Activated T-cell treated with anti-CD3 and anti-CD28 coated beads, Interleukin-2, amount 50 U/mL, for 48 hours (primary cell): ENCODE results near the gene TNFAIP2.
"Not testable (repeated sequence)": the region's sequence is repeated elsewhere in the genome, so short reads cannot be mapped to it uniquely, and the experiment has no call there.

Experiments
- DNase-seq, 2 experiments: peaks; one replicate each; pipeline ENCODE4 v3.0.0-alpha.2; 2020

TNFAIP2 gene

DNA sequence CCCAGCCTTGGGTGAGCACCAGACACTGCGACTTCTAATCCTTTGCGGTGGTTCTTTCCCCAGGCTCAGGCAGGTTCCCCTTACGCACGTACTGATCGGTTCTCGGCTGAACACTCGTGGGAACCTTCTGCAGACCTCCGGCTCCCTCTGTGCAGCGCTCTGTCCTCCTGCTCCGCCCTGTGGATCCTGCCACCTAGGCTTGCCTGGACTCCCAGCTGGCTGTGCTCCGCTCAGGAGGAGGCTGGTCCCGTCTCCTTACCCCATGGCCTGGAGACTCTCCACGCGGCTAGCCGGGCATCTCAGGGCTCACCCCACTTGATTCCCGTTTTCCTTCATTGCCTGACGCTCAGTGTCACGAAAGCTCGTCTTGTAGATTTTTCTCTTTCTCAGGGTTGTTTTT lies 34.7 kb downstream of the TNFAIP2 start:
- DNase-seq: no peak

DNA sequence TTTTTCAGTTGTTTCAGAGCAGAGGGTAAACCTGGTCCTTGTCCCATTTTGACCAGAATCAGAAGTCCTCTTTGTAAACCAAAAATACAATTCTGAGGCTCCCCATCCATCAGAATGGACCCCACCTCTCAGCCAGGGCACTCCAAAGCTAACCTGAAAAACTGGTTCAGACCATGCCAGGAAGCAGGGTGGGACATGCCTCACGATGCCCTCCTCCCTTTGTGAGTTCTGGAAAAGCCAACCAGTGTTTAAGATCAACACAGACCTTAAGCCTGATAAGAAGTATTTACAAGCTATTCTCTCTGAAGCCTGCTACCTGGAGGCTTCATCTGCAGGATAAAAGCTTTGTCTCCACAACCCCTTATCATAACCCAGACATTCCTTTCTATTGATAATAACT lies 35.4 kb downstream of the TNFAIP2 start:
- no peak for DNase-seq

DNA sequence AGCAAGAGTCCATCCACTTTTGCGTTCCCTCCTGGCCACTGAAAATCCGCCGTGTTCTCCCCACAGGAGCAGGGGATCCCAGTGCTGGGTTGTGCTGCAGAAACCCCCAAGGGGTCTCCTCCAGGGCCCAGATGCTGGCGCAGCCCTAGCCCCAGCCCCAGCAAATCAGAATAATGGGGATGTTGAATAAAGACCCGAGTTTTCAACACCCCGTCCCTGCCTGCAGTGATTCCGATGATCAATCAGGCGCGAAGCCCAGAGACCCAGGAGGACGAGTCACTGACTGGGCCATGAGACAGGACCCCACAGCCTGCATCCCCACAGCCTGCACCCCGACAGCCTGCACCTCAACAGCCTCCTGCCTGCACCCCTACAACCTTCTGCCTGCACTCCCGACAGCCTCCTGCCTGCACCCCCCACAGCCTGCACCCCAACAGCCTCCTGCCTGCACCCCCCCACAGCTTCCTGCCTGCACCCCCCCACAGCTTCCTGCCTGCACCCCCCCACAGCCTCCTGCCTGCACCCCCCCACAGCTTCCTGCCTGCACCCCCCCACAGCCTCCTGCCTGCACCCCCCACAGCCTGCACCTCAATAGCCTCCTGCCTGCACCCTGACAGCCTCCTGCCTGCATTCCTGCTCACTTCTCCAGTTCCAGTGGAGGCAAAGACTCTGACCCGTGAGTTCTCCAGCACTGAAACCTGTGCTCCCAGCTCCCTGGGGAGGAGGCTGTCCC lies 37.2 kb downstream of the TNFAIP2 start:
- DNase-seq: no peak

DNA sequence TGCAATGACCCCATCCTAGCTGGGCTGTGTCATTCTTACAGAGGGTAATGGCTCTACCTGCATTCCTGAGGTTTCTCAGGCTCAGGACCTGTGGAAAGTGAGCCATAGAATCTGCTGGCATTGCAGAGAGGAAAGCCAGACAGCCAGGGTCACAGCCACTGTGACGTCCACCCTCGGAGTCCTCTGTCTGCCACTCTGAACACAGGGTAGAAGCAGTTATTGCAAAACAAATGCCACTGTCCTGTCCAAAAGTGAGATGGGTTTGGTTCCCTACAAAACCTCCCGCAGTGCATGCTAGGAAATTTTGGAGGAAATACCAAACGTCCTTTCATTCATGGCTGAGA lies 37.8 kb downstream of the TNFAIP2 start:
- no peak for DNase-seq

DNA sequence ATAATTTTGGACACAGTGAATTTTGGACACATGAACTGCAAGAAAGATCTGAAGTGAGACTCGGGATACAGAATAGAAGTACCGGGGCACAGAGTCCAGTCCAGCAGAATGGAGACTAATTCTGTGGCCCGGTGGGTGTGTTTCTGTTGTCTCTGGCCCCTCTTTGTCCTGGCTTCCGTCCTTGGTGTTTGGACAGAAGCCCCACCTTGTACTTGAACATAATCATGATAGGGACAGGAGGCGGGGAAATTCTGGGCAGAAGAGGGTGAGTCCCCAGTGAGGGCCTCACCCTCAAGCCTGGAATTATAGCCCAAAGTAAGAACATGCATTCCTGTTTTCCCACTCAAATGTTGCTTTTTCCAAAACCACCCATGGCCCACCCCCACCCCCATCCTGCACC lies 39.9 kb downstream of the TNFAIP2 start:
- no peak for DNase-seq

DNA sequence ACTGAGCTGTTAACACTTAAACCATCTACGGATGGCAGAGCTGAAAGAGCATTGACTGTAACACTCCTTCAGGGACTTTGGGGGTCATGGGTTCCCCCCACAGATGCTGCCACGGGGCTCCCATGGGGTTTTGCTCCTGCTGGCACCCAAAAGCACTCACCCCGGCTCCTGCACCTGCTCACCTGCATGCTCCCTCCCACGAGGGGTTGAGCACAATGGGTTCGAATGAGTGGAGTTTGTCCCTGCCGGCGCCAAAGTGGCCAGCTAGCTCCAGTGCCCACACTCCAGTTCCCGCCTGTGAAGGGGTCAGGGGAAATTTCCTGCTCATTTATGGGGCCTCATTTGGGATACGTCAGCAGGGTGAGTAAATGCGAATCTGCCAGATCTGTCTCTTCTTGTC lies 40.7 kb downstream of the TNFAIP2 start:
- no peak for DNase-seq

DNA sequence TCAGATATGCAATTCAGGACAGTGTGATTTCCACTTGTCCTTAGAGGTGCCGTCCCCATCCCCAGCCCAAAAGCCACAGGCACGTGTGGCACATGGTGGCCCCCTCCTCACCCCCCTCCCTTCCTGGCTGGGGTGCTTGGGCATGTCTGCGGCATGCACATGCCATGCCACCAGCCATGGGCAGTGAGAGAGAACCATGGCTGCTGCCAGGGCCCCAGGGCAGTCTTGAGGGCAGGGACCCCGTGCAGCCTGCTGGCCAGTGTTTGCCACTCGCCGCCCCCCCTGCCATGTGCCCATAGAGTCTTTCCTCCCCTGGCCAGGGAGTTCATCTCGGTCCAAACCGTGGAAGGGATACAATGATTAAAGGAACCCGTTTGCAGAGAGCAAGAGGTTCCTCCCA lies 41.5 kb downstream of the TNFAIP2 start:
- DNase-seq: no peak

DNA sequence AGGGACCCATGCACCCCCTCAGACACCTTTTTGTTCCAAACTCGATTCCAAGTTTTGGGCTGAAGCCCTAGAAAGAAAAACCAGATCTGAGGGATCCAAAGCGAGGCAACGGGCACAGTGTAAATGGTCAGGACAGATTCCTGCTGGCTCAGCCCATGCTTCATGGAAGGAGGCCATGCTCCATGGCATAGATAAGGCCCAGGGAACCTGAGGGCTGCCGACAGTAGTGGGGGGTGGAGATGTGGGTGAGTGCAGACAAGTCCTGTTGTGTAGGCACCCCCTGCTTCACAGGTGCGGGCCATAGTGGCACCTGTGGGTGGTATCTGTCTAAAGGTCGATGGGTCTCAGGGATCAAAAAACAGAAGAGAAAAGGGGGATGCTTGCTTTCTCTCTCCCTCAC lies 42.1 kb downstream of the TNFAIP2 start:
- no peak for DNase-seq

DNA sequence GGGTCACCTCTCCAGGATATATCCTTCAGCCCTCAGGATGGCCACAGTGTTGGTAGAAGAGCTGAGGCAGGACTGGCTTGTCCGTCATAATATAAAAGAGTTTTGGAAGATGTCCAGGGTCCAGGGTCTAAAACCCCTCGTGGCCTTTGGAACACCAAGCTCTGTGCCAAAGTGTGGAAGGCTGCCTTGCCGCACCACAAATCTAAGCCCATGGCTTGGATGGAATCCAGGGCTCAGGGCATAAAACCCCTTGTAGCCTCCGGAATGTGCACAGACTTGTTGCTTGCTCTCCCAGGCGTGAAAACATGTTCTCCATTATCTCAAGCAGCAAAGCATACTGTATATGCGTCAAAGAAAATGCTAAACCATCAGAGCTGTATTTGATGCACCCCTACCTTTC lies 46.7 kb downstream of the TNFAIP2 start:
- no peak for DNase-seq

DNA sequence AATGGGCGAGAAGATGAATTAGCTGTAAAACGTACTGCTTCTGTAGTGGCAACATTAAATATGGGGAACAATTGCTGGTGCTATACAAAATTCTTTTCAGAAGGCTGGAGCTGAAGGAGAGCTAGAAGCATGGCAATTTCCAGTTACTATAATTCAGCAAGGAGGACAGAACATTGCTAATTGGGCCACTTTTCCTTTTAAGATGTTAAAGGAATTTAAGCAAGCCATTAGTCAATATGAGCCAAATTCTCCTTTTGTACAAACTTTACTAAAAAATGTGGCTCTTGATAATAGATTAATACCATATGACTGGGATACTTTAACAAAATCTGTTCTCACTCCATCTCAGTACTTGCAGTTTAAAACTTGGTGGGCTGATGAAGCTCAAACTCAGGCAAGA lies 47.9 kb downstream of the TNFAIP2 start:
- DNase-seq: not testable (repeated sequence)

DNA sequence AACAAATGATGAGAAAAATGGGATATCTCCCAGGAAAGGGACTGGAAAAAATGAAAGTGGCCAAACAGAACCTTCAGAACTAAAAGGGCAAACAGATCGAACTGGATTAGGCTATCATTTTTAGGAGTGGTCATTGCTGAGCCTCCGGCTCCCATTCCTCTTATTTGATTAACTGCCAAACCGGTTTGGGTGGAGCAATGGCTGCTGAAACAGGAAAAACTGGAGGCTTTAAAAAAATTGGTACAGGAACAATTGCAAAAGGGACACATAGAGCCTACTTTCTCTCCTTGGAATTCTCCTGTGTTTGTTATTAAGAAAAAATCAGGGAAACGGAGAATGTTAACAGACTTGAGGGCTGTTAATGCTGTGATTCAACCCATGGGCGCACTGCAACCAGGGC lies 49.7 kb downstream of the TNFAIP2 start:
- no peak for DNase-seq

DNA sequence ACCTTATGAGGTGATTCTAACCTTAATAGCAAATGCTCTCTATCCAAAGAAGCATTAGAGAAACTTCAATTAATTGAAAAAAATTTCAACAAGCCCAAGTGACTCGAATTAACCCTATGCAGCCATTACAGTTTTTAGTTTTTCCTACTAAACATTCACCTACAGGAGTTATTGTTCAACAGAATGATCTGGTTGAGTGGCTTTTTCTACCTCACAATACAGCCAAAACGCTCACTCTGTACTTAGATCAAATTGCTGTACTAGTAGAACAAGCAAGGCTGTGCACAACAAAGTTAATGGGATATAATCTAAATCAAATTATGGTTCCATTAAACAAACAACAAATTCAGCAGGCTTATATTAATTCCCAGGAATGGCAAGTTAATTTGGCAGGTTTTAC lies 50.6 kb downstream of the TNFAIP2 start:
- not testable (repeated sequence) for DNase-seq

DNA sequence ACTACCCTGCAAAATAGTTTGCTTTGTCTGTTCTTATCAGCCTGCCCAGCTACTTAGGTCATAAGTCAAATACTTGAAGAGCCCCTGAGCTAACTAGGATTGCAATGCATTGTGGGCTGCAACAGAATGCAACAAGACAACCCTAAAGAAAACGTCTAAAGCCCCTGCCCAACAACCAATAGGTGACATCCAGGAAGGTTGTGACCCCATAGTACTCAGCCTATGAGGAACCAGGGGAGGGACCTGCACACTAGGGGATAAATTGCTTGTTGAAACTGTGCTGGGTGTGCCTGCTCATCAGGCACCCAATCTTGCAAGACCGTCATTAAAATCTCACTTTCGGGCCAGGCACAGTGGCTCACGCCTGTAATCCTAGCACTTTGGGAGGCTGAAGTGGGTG lies 52.9 kb downstream of the TNFAIP2 start:
- DNase-seq: not testable (repeated sequence)

DNA sequence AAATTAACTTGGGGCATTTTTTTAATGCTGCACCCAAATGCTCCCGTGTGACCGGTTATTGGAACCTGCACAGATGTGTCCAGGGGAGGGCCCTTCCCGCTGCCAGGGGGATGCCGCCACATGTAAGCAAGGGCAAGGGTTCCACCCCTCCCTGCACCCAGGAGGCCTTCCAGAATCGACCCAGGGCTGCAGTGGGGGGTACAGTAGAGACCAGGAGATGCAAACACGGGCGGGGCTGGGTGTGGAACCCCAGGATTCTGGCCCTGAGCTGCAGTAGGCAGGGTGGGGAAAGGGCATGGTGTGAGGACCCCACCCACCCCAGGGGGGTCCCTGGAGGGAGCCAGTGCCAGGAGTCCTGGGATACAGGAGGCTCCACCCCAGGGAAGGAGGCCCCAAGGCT lies 54.1 kb downstream of the TNFAIP2 start:
- no peak for DNase-seq

DNA sequence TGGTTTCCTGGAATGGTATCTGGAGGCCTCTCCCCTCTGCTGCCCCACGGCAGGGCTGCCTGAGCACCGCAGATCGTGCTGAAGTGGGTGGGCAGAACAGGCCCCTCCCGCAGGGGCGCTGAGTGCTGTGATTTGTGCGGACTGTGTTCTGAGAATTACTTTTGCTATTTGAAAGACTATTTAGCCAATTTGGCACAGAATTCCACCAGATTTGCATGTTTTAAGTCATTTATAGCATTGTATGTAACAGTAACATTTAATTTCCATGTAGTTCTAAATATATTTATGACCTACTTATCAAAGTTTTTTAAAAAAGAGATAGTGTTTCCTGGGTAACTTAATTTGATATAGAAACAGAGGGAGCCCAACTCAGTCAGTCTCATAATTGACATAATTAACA lies 55.3 kb downstream of the TNFAIP2 start:
- no peak for DNase-seq

DNA sequence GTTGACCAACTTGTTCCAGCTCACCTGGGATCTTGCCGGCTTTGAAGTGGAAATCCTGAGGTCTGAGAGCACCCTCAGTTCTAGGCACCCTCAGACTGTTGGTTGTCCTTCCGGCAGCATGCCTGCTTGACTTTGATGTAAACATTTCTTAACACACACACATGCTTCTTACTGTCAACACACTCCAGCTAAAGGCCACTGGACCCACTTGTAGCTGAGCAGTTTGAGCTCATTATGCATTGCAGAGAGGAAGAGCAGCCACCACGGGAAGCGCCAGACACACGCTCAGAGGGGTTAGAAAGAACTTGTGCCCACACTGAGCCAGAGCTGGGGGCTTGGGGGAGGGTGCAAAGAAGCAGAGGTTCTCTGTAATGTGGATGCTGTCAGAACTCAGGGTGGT lies 55.8 kb downstream of the TNFAIP2 start:
- no peak for DNase-seq

DNA sequence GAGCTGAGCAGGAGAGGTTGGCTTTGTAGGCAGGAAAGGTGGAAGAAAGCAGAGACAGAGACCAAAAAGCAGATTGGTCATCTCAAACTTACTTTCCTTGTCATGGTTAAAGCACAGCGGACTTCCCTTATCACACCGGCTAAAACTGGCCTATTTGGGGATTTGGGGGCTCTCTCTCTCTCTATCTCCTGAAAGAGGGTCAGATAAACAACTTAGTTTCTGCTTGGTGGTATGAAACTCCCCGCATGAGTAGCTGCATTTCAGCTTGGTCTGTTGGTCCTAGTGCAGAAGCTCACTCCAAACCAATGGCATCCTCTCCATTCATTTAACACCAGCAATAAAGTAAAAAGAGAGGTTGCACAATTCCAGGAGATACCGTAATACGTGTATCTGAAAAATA lies 57.1 kb downstream of the TNFAIP2 start:
- DNase-seq: no peak

DNA sequence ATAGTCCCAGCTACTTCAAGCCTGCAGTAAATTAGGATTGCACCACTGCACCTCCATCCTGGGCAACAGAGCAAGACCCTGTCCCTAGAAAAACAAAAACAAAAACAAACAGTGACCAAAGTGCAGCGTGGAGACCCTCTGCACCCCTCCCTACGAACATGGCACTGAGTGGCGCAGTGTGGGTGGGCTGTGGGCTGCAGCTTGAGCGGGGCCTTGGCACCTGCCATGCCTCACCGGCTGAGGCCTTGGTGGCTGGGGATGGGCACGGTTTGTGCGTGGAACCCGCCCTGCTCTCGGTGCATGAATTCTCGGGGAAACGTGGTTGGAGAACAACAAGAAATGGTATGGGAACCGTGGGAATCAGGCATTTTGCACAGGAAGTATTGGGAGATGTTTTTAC lies 60.8 kb downstream of the TNFAIP2 start:
- DNase-seq: no peak

DNA sequence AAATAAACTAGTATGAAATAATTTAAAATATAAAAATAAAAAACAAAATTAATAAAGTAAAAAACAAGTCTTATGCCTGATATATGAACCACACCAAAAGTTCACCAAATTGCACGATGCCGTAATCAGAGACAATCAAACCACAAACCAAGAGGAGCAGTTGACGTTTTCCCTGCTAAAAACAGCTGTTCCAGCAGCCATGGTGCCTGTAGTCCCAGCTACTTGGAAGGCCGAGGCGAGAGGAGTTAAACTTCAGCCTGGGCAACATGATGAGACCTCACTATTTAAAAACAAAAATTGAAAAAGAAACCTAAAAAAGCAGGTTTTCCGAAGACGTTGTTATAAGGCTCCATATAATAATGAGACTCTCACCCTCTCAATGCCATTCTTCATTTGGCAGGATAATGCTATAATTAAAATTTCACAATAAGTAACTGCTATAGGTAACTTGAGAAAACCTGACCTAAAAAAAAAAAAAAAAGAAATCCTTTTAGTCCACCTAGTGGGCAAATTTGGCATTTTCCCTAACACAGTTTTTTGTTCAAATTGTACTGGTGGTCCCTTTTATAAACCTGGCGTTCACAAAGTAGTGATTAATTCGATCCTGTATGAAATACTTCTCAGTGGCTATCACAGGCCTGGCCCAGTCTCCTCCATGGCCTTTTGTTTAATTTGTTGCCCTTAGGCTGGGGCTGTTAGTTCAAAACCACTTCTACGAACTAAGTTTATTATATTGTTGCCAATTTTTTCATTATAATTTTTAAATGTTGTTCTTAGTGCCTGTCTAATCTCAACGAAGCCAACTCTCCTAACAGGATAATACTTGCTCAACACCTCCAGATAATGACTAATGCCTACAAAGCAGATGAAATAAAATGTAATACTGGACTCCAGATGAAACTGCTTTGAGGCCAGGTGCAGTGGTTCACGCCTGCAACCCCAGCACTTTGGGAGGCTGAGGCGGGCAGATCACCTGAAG lies 62.1 kb downstream of the TNFAIP2 start:
- DNase-seq: no peak

DNA sequence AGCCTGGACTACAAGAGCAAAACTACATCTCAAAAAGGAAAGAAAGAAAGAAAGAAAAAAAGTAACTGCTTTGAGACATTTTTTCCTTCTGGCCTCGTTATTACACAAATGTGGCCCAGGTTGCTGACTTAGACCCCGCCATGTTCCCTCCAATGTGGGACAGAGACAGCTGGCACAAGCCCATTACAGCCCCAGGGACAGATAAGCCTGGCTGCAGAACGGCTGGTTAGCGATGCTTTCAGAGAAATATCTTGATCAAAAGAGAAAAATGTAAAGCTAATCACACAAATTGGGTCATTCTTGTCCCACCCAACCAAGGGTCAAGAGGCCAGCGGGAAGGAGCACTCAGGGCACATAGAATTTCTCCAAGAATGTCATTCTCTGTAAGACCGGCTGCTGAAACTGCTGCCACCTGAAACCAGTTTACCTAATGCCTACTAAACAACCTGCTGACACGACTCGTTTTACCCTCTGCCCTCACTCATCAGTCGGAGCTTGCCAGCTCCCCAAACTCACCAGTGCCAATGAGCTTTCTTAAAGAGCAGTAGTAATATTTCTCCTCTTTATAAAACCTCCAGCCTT lies 63.1 kb downstream of the TNFAIP2 start:
- DNase-seq: no peak
